ENCODE results near the gene SNX33. TPM values are rescaled to one million over a fixed set of nuclear protein-coding genes. Genes with fewer than 3 reads are reported as not detected.
"Not testable (repeated sequence)": the region's sequence is repeated elsewhere in the genome, so short reads cannot be mapped to it uniquely, and the experiment has no call there.

SNX33 gene
- total and polyA plus RNA-seq, 2 experiments from 2014 or later: 6.2 to 21.2 TPM

GRCh38 chr15:75697974-75698747 lies 50.4 kb downstream of the SNX33 start:
- H3K4me1 Mint-ChIP-seq: peaks cover 28% of the 10 kb centered on the region
- ATAC-seq; H3K4me3 ChIP-seq; H3K36me3 Mint-ChIP-seq (ENCODE audit: low read depth); H3F3A ChIP-seq (replicated peaks; ENCODE audit: low read depth); DNase-seq (ENCODE audit: low spot score); H3K4me2 ChIP-seq; H2AFZ ChIP-seq; H3K27ac Mint-ChIP-seq; H3K79me2 ChIP-seq (replicated peaks; ENCODE audit: insufficient read depth); H3K9me2 ChIP-seq (ENCODE audit: insufficient read depth); H3K27ac ChIP-seq (ENCODE audit: low read depth); H3K9me3 Mint-ChIP-seq; H3K4me3 Mint-ChIP-seq; H3K27me3 ChIP-seq (ENCODE audit: insufficient read depth); H3K36me3 ChIP-seq (ENCODE audit: insufficient read depth); H4K20me1 ChIP-seq (replicated peaks; ENCODE audit: insufficient read depth): not testable (repeated sequence)
- H3K27me3 Mint-ChIP-seq (ENCODE audit: insufficient read depth, low read depth, poor library complexity): peaks cover 21% of the 10 kb centered on the region
- peaks cover 10% of the 10 kb centered on the region for H3K4me1 ChIP-seq (ENCODE audit: insufficient read depth)

GRCh38 chr15:75699517-75699916 lies 51.8 kb downstream of the SNX33 start:
- not testable (repeated sequence) for ATAC-seq; H3K9me2 ChIP-seq (ENCODE audit: insufficient read depth); H2AFZ ChIP-seq; H3K27ac Mint-ChIP-seq; H3K79me2 ChIP-seq (replicated peaks; ENCODE audit: insufficient read depth); H3K27ac ChIP-seq (ENCODE audit: low read depth); H3F3A ChIP-seq (replicated peaks; ENCODE audit: low read depth); H3K4me3 ChIP-seq; H3K4me3 Mint-ChIP-seq; H4K20me1 ChIP-seq (replicated peaks; ENCODE audit: insufficient read depth); H3K36me3 Mint-ChIP-seq (ENCODE audit: low read depth); H3K4me2 ChIP-seq; H3K27me3 ChIP-seq (ENCODE audit: insufficient read depth); DNase-seq (ENCODE audit: low spot score); H3K9me3 Mint-ChIP-seq; H3K36me3 ChIP-seq (ENCODE audit: insufficient read depth); H3K4me1 ChIP-seq (ENCODE audit: insufficient read depth)
- Mint-ChIP-seq H3K27me3 (ENCODE audit: insufficient read depth, low read depth, poor library complexity) (peaks cover 21% of the 10 kb centered on the region), H3K4me1 (peaks cover 18% of the 10 kb centered on the region)

- H3K4me3 Mint-ChIP-seq; H3K9me3 Mint-ChIP-seq; H3K79me2 ChIP-seq (replicated peaks; ENCODE audit: insufficient read depth); H3K4me1 ChIP-seq (ENCODE audit: insufficient read depth); H3K27ac ChIP-seq (ENCODE audit: low read depth); H3K36me3 Mint-ChIP-seq (ENCODE audit: low read depth); H3K4me2 ChIP-seq; H4K20me1 ChIP-seq (replicated peaks; ENCODE audit: insufficient read depth); H3K27me3 ChIP-seq (ENCODE audit: insufficient read depth); H3K27ac Mint-ChIP-seq; H3K9me2 ChIP-seq (ENCODE audit: insufficient read depth); H3F3A ChIP-seq (replicated peaks; ENCODE audit: low read depth); DNase-seq (ENCODE audit: low spot score); H3K4me3 ChIP-seq; ATAC-seq; H2AFZ ChIP-seq; H3K36me3 ChIP-seq (ENCODE audit: insufficient read depth): not testable (repeated sequence)
- peaks cover 11% of the 10 kb centered on the region for H3K4me1 Mint-ChIP-seq
- H3K27me3 Mint-ChIP-seq (ENCODE audit: insufficient read depth, low read depth, poor library complexity): peaks cover 15% of the 10 kb centered on the region
These were observed 52.5 kb downstream of the SNX33 start for GRCh38 chr15:75699961-75700874.

- not testable (repeated sequence) for H2AFZ ChIP-seq; H3K9me2 ChIP-seq (ENCODE audit: insufficient read depth); H3K4me3 Mint-ChIP-seq; H4K20me1 ChIP-seq (replicated peaks; ENCODE audit: insufficient read depth); H3K4me1 ChIP-seq (ENCODE audit: insufficient read depth); H3K4me2 ChIP-seq; DNase-seq (ENCODE audit: low spot score); H3K36me3 ChIP-seq (ENCODE audit: insufficient read depth); H3K36me3 Mint-ChIP-seq (ENCODE audit: low read depth); H3K27ac Mint-ChIP-seq; ATAC-seq; H3K4me3 ChIP-seq; H3F3A ChIP-seq (replicated peaks; ENCODE audit: low read depth); H3K27ac ChIP-seq (ENCODE audit: low read depth); H3K27me3 ChIP-seq (ENCODE audit: insufficient read depth); H3K79me2 ChIP-seq (replicated peaks; ENCODE audit: insufficient read depth); H3K9me3 Mint-ChIP-seq
- Mint-ChIP-seq H3K4me1 (peaks cover 12% of the 10 kb centered on the region), H3K27me3 (ENCODE audit: insufficient read depth, low read depth, poor library complexity) (peaks cover 13% of the 10 kb centered on the region)
These were observed 53.6 kb downstream of the SNX33 start for GRCh38 chr15:75701071-75702003.
